Limb (tissue), 2 donors: ENCODE data around the gene CCDC197.

Source experiments
- DNase-seq, 2 donors: peaks; one replicate each; pipeline ENCODE4 v3.0.0-alpha.2; 2016; ENCODE audit errors: extremely low spot score in 2 of 2

The CCDC197 gene

DNA sequence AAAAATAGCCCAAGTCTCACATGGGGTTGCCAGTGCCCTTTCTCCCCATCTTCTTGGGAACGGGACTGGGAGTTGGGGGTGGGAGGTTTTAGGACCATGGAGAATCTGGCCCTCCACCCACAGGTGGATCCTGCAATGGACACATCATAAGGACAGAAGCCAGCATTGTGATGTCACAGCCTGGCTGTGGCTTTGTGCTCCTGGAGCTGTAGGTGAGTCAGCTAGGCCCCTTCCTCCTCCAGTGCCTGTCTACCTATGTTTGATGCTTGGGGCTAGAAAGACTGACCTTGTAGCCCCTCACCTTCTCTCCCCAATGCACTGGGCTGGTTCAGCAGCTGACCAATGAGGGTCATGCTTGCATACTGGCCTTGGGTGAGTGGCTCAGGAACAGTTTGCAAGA is at the start of gene CCDC197:
Gene CCDC197, plus strand, starts transcription at position 220 of the 400 bp plus-strand sequence. CDS start 831 bp downstream, outside the sequence.
- no peak for DNase-seq

DNA sequence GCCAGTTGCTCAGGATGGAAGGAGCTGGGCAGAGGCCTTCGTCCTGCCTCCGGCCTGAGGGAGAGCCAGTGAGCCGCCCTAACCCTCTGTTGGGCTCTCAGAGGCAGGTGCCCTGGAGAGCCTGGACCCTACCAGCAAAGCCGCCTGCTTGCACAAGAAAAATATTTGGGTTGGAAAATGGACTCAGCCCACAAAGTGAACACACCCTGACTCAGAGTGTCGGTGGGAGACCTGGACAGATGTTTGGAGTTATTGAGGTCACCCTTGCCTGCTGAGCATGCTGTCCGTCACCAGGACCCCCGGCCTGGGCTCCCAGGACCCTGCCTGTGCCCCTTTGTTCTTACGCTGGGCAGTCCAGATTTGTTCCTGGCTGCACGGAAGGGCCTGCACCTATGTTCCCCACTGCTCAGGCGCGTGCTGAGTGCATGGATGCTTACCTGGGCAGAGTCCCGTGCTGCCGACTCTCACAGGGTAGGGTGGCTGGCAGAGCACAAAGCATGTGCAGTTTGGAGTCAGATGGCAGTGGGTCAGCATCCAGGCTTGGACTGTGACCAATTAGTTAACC is 47.5 kb upstream of the CCDC197 start:
- no peak for DNase-seq

DNA sequence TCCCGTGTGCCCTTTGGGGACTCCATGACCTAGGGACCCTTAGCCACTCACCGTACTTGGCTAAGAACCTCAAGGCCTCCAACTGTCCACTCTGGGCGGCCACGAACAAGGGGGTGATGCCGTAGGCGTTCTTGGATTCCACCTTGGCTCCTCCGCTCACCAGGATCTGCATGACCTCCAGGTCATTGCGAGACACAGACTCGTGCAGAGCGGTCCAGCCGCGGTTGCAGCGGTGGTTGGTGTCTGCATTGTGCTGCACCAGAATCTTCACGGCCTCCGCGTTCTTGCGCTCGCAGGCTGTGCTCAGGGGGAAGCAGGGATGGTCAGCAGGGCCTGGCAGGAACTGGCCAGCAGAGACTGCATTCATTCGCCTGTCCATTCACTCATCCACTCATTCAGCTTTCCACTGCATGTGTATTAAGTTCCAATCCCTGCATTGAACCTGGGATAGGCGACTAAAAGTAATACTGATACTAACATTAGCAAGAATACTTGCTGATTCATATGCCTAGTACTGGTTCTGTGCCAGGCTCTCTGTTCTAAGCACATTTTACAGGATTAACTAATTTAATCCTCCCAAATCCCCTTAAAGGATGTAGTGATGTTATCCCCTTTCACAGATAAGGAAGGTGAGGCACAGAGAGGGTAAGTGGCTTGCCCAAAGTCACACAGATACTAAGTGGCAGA is 46.0 kb upstream of the CCDC197 start:
- DNase-seq, result no peak

DNA sequence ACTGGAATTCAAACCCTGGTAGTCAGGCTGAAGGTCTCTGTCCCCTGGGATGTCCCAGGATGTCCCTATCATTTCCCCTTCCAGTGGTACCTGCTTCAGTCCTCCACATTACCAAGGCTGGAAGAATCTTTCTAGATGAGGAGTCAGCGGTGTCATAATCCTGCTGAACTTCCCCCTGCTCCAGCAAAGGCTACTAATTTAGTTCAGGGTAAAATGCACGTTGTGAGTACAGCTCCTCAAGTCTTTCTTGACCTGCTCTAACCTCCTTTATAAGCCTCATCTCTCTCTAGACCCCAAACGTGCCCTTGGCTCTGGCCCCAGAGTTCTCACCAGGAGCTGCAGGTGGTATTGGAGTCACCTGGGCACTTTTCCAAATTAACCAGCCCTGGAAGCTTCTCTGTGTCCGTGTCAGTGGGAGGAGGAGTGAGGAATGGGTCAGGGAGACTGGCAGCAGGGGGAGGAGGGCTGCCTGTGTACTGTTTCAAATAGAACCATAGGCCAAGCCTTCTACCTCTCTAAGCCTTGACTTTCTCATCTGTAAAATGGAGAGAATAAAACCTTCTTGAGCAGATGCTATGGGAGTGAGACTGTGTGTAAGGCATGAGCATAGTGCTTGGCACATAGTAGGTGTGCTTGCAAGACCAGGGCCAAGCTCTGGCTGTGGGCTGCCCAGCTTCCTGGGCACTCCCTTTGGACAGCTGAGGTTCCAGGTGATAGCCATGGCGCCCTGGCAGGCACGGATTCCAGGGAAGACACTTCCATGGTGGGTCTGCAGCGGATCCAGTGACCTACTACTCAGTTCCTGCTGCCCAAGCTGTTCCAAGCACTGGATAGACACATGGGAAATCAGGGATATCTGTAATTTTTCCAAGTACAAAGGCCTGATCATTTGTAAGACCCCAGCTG is 45.2 kb upstream of the CCDC197 start:
- no peak for DNase-seq

DNA sequence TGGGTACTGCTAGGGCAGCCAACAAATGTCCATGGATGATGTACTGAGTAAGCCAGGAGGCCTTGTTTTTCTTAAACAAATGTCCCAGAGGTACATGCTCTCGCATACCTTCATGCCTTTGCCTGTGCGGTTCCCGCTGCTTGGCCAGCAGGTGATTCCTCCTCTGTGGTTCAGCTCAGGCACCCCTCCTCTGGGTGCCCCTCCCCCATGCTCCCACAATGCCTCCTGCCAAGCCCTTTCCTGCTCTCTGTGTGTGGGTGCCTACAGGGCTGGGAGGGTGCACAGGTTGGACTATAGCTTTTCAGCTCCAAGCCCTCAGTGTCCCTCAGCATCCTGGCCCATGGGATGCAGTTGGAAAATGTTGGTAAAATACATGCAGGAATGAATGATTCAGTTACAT is 44.3 kb upstream of the CCDC197 start:
- no peak for DNase-seq

DNA sequence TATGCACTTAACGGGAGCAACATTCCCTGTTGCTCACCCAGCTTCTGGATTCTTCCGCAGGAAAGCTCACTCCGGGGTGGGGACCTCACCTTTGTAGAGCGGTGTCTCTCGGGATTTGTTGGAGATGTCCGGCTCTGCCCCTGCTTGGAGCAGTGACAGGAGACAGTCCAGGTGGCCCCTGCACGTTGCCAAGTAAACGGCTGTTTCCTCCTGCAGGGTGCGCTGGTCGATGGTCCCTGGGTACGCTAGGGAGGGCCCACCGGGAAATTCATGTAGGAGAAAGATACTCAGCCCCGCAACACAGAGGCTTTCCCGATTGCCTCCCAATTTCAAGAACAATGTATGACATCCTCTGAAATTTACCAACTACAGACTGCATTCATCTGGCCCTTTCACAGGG is 43.8 kb upstream of the CCDC197 start:
- no peak for DNase-seq

DNA sequence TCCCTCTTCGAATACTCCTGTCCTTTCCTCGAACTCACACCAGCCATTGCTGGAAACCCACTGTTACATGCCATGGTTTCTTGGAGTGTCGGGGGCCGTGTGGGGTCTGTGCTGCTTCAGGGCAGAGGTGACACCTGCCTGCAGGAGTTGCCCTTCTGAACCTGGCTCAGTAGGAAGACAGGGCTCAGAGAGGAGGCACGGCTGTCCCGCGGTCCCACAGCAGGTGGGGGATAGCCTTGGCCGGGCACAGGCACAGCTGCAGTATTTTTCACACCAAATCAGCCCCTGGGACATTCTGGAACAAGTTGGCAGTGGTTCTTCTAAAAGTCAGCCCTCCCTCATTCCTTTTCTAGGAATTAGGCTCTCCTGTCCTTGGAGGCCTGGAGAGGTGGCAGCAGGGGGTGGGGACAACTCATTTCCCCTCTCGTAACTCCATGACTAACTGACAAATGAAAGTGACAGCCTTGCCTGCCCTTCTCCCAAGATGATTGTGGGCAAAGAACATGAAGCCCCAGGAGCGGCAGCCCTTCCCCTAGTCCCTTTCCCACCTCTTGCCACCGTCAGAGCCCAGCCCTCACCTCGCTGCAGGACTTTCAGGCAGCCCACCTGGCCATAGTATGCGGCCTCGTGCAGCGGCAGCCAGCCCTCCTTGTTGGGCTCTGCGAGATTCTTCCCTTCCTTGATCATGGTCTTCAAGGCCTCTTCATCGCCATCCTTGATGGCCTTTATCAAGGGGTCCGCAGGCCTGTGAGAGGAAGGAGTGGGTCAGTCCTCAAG is 43.2 kb upstream of the CCDC197 start:
- DNase-seq, result no peak

DNA sequence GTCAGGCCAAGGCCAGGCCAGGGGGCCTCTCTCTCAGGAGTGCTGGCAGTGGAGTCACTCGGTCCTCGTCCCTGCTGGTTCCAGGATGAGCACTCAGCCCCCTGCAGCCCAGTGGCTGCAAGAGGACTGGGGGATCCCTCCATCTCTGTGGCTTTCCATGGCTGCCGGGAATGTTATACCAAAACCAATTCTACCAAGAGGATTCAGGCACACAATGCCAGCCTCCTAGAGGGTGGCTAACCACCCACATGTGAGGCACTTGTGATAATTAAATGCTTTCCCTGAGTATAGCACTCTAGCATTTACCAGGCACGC is 42.6 kb upstream of the CCDC197 start:
- DNase-seq, result no peak

DNA sequence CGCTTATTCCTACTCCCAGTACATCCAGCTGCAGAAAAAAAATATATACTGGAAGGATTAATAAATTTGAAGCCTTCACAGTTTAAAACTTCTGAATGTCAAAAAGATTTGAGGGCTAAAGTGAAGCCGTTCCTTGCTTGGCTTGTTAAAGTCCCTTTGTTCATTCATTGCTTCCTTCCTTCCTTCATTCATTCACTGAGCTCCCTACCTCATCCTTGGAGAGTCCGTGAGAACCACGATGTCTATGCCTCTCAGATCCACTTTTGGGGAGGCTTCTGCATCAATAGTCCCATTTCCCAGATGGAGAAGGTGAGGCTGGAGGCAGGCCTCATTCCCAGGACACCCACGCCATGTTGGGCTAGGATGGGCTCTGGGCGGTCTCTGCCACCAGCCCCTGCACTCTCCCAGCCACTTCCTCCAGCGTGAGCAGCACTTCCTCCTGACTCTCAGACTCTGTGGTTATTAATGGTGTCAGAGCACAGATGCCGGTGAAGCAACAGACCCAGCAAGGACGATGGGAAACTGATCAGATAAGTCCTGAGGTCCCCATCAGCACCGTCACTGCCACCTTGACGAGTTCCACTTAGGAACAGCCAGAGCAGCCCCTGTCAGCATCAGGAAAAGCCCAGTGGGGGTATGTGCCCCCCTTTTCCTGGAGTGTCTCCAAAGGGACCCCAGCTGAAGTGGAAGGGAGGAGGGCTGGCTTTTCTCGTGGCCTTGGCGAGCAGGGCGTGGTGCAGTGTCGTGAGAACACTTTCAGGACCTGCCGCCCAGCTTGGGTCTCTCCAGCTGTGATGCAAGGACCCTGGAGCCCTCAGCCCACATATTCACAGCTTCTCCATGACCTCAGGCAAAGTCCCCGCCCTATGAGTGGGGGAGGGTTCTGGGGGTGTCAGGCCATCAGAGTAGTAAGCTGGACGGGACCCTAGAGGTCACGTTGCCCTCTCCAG is 41.9 kb upstream of the CCDC197 start:
- no peak for DNase-seq

DNA sequence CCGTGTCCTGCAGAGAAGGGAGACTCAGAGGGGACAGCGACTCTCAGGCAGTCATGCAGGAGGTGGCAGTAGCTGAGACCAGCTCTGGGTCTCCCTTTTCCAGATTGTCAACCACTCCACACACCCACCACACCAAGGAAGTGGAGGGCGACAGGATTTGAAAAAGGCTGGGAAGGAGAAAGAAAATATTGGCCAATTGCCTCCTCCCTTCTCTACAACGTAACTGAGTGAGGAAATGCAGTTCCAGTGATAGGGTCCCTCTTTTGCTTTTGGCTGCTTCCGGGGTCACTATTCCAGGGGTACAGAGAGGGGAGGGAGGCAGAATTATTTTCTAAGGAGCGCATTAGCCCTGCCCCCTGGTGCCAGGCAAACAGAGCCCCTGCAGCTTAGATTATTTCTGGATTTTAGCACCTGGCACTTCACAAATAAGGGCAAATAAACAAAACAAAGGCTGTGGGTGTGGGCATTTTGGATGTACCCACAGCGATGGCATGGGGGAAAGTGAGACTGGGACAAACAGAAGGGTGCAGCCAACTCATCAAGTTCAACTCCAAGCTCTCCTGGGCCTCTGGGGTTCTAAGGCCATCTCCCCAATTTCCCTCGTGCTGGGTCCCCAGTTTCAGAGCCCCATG is 41.1 kb upstream of the CCDC197 start:
- DNase-seq, result no peak

DNA sequence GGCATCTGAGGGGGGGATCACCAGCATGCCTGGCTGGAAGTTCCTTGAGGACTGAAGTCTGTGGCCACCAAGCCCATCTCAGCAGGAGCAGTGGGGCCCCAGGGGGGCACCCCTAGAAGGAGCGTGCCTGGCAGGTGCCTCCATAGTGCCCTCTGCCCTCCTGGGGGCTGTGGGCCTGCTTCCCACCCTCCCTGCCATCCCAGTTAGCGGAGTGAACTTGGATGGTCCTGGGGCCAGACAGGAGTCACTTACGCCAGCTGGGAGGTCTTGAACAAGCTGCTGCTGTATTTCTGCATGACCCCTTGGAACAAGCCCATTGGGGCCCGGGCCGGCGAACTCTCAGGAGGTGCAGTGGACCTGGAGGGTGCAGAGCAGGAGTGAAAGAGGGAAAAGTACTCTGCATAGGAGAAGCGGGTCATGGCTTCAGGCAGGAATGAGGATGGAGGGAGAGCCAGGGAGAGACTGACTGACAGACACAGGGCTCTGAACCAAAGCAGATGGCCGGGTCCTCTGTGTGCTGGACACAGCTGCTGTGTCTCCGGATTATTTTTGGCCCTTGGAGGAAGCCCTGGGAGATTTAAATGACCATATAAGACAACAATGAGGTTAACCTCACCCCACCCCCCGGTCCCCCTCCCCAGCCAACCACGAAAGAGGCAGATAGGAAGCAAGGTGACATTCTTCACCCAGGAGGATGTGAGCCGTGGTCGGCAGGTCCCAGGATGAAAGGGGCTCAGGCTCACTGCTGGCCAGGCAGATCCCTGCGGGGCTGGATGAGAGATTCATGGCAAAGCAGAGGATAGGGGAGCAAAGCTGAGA is 40.4 kb upstream of the CCDC197 start:
- DNase-seq, result no peak

DNA sequence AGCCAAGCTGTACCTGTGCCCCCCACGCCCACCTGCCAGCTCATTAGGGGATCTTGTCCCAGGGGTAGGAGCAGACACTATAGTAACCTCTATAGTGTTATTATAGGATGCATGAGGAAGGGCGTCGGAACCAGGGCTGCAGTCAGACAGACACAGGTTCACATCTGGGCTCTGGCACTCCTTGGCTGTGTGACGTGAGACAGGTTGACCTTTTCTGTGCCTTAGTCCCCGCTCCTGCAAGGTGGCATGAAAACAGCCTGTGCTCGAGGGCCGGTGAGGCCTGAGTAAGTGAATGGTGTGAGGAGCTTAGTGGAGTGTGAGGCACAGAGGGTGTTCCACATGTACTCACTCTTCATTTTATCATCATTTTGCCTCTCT is 39.8 kb upstream of the CCDC197 start:
- DNase-seq, result no peak

DNA sequence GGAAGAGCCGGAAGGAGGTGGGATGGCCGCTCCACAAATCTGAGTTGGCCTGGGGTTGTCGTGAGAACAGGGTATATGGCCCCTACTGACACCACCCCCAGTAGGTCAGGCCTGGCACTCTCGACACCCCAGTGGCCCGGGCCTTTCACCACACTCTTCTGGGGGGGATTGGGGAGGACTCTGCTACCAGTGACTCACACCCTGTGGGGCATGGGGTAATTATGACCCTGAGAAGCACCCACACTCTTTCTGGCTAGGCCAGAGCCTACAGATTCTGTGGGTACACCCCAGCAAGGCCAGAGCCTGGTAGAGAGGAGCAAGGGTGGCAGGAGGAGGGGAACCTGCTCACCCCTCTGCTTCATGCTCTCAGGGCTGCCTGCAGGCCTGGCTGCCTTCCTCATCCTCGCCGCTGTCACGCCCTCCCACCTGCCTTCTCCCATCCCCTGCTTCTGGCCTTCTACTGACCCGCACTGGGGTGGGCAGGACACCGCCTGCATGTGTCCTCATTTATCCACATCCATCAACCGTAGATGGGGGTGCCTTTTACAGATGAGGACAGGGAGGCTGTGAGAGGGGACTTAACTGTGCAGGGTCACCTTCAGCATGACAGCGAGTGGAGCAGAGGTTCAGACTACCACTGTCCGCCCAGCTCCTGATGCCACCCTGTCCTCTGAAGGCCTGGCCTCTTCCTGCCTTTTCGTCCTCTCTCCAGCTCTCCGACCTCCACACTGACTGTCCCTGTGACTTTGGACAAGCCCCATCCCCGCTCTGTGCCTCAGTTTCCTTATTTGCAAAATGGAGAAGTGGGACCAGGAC is 39.1 kb upstream of the CCDC197 start:
- no peak for DNase-seq

DNA sequence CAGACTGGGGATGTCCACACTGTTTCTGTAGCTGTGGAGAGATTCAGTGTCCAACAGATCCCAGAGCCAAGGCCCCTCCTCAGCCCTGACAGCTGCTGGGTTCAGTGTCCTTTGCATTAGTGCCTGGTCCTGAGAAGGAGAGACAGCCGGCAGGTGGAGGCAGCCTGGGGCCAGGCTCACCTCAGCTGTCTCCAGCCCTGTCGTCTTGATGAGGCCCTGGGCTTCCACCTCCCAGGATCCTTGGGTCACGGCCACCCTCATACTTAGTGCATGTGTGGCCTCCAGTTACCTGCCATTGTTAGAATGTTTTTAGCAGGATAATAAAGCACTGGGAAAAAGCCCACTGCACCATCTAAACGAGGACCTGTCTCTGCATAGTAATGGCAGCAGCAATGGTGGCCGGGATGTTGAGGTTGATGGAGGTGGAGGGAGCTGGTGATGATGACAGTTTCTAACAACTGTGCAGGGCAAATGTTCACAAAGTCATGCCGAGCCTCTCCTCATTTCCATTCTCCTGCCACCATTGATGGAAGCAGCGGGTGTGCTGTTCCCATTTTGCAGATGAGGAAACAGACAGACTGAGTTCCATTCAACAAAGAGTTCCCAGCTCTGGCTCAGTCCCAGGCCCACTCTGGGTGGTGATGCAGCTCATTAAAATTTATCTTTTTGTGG is 38.4 kb upstream of the CCDC197 start:
- DNase-seq, result no peak

DNA sequence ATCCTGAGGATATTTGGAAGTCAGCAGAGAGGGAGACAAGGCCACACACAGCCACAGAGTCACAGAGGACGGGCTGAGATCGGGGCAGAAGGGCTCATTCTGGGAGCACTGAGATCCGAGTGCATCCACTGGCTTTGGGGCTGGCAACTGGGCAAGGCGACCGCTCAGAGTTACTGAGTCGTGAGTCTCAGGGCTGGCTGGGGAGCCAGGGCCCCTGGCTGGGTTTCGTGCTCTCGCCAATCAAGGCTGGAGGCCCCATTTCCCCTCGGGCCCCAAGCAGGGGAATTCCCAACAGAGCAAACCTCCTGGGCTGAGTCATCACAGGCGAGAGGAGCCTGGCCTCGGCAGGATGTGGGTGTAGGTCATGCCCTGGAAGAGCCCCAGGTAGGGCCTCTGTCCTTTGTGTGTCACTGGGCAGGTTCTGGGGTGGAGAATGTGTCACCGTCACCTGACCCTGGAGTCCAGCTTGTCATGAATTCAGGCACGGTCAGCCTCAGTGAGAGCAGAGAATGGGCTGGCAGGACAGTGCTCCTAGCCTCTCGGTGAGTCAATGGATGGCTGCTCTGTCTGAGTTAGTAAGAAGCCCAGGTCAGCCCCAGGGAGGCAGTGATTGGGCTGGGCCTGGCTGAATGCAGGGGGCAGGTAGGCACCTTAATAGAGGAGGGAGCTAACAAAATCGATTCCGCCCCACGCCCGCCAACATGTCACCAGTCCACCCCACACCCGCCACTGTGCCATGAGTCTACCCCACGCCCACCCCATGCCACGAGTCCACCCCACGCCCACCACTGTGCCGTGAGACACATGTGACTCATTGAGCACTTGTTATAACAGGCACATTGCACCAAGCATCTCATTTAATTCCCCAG is 37.6 kb upstream of the CCDC197 start:
- no peak for DNase-seq

DNA sequence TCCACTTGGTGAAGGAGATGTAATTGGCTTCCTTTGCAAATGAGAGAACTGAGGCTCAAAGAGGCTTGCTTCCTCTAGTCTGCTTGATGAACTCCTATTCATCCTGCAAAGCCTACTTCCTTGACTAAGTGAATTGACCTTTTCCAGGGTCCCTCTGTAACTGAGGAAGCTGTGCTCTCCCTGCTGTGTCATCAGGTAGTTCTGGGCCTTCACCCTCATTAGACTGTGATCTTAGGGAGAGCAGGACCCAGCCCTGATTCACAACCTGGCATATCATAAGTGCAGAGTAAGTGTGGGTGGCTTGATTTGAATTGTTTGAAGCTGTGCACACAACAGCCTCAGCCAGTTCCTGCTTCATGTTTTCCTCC is 37.0 kb upstream of the CCDC197 start:
- no peak for DNase-seq

DNA sequence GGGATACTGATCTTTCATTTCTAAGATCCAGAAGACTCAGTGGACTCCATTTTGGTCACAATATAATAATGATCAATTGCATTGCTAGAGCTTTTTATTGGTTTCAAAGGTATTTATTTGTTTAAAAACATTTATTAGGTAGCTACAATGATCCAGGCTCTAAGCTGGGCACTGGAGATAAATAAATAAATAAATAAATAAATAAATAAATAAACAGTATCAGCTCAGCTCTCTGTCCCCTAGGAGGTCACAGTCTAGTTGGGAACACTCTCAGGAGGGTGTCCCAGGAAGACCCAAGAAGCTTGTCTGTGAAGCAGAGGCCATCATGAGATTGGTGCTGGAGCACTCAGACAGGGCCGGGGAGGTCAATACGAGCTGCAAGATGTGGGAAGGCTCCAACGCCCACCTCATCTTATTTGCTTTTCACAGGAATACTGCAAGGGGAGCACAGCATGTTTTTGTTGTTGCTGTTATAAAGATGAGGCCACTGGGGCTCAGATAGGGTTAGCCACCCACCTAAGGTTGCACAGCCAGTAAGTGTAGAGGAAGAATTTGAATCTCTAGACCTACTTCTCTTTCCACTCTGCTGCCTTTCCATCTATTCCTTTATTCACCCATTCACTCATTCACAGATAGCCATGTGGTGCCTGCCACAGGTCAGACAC is 36.2 kb upstream of the CCDC197 start:
- no peak for DNase-seq
